ENCODE measurements around the gene A4GALT. TPM values are rescaled to one million over a fixed set of nuclear protein-coding genes. Genes with fewer than 3 reads are reported as not detected.

The A4GALT gene
- 29.9 and 32.8 TPM in 2 replicates for total RNA-seq
- long read RNA-seq, partial matches to known transcripts: 0 of 2 reads
- long read RNA-seq, other reads (novel, unspliced or antisense): 1 of 2 reads

GRCh38 chr22:42720263-42721044 lies at the start of gene A4GALT:
Gene A4GALT, minus strand, starts transcription at chr22:42720870. Its CDS starts 26,919 bp downstream, at chr22:42693951.
- Mint-ChIP-seq H3K4me3 (ENCODE audit: unreplicated experiment) (peak within 1 kb of the TSS; percentile 83), H3K27me3 (ENCODE audit: unreplicated experiment) (peaks cover 5% of the 10 kb centered on the region), H3K27ac (ENCODE audit: unreplicated experiment) (peak within 1 kb of the TSS; percentile 88), H3K36me3 (ENCODE audit: unreplicated experiment) (no peaks in the 10 kb centered on the region), H3K9me3 (ENCODE audit: unreplicated experiment) (no peaks in the 10 kb centered on the region), H3K4me1 (ENCODE audit: unreplicated experiment) (peaks cover 41% of the 10 kb centered on the region)
- no peak for DNase-seq (ENCODE audit: extremely low spot score, unreplicated experiment)
- no peak for TF ChIP-seq CTCF (IDR thresholded peaks at IDR 0.05)

GRCh38 chr22:42770448-42770726 lies 49.7 kb upstream of the A4GALT start:
- H3K27ac Mint-ChIP-seq (ENCODE audit: unreplicated experiment): no peak overlapping the region
- H3K4me3 Mint-ChIP-seq (ENCODE audit: unreplicated experiment): no peak overlapping the region
- H3K4me1 Mint-ChIP-seq (ENCODE audit: unreplicated experiment): peaks cover 23% of the 10 kb centered on the region
- H3K9me3 Mint-ChIP-seq (ENCODE audit: unreplicated experiment): no peaks in the 10 kb centered on the region
- DNase-seq (ENCODE audit: extremely low spot score, unreplicated experiment): no peak
- H3K27me3 Mint-ChIP-seq (ENCODE audit: unreplicated experiment): no peaks in the 10 kb centered on the region
- no peaks in the 10 kb centered on the region for H3K36me3 Mint-ChIP-seq (ENCODE audit: unreplicated experiment)
- no peak for TF ChIP-seq CTCF (IDR thresholded peaks at IDR 0.05)

- TF ChIP-seq CTCF (IDR thresholded peaks at IDR 0.05): no peak
- no peak overlapping the region for H3K27ac Mint-ChIP-seq (ENCODE audit: unreplicated experiment)
- no peaks in the 10 kb centered on the region for H3K27me3 Mint-ChIP-seq (ENCODE audit: unreplicated experiment)
- H3K4me3 Mint-ChIP-seq (ENCODE audit: unreplicated experiment): no peak overlapping the region
- H3K36me3 Mint-ChIP-seq (ENCODE audit: unreplicated experiment): no peaks in the 10 kb centered on the region
- H3K4me1 Mint-ChIP-seq (ENCODE audit: unreplicated experiment): peaks cover 24% of the 10 kb centered on the region
- H3K9me3 Mint-ChIP-seq (ENCODE audit: unreplicated experiment): no peaks in the 10 kb centered on the region
- no peak for DNase-seq (ENCODE audit: extremely low spot score, unreplicated experiment)
Measured at GRCh38 chr22:42769574-42770447, 49.1 kb upstream of the A4GALT start.

- TF ChIP-seq CTCF (IDR thresholded peaks at IDR 0.05): no peak
- no peaks in the 10 kb centered on the region for H3K27me3 Mint-ChIP-seq (ENCODE audit: unreplicated experiment)
- H3K4me3 Mint-ChIP-seq (ENCODE audit: unreplicated experiment): no peak overlapping the region
- no peak for DNase-seq (ENCODE audit: extremely low spot score, unreplicated experiment)
- H3K27ac Mint-ChIP-seq (ENCODE audit: unreplicated experiment): no peak overlapping the region
- H3K9me3 Mint-ChIP-seq (ENCODE audit: unreplicated experiment): no peaks in the 10 kb centered on the region
- peaks cover 23% of the 10 kb centered on the region for H3K4me1 Mint-ChIP-seq (ENCODE audit: unreplicated experiment)
- no peaks in the 10 kb centered on the region for H3K36me3 Mint-ChIP-seq (ENCODE audit: unreplicated experiment)
Measured at GRCh38 chr22:42769238-42769573, 48.5 kb upstream of the A4GALT start.

All from osteocyte (in vitro differentiated cells).